HG03060 (cell line): ENCODE measurements around the gene ADNP2.

Experiments used
- ATAC-seq: cut with Tn5 transposase; IDR thresholded peaks from one replicate; pipeline ENCODE4 v1.9.1; 2021; ENCODE audit warnings: low read depth, moderate number of reproducible peaks; ENCODE audit not compliant: unreplicated experiment

Gene ADNP2

DNA sequence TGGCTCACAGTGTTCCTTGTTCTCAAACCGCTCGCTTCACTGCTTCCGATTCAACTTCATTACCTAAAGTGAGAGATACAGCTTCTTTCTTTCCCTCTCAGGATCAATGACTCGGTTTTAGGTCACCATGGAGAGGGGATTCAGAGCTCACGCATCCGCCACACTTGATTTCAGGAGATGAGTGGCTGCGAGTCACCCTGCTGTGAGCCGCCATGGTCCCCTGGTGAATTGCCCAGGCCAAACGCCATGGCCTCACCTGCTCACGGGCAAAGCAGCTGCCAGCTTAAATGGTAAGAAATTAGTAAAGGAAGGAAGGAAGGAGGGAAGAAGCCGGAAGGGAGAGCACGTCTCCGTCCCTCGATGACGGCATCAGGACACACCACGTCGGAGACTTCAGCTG is 60.5 kb downstream of the ADNP2 start:
- ATAC-seq: no peak

DNA sequence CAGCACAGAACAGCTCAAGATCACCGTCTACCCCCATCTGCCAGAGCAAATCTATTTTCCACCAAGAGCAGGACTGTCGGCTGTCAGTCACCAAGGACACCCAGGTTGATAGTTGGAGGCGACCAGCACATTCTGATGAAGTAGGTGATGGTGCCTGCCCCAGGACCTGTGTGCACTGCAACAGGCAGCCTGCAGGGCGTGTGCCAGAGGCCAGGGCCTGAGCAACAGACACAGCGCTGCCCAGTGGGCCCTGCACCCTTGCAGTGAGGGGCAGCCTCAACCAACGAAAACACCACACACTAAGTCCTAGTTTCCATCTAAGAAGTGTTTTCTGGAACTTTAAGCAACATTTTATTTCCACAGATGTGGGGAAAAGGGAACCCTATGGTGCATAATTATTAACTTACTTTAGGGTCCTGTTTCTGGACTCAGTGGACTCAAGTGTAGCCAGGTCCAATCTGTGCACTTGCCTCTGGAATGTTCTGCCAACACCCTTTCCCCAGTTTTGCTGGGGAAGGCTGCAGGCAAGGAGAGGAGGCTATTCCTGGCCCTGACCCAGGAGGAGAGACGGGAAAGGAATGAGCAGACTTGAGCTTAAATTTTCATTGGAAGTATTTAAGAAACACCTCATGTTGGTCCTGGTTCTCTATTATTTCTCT is 61.5 kb downstream of the ADNP2 start:
- no peak for ATAC-seq

DNA sequence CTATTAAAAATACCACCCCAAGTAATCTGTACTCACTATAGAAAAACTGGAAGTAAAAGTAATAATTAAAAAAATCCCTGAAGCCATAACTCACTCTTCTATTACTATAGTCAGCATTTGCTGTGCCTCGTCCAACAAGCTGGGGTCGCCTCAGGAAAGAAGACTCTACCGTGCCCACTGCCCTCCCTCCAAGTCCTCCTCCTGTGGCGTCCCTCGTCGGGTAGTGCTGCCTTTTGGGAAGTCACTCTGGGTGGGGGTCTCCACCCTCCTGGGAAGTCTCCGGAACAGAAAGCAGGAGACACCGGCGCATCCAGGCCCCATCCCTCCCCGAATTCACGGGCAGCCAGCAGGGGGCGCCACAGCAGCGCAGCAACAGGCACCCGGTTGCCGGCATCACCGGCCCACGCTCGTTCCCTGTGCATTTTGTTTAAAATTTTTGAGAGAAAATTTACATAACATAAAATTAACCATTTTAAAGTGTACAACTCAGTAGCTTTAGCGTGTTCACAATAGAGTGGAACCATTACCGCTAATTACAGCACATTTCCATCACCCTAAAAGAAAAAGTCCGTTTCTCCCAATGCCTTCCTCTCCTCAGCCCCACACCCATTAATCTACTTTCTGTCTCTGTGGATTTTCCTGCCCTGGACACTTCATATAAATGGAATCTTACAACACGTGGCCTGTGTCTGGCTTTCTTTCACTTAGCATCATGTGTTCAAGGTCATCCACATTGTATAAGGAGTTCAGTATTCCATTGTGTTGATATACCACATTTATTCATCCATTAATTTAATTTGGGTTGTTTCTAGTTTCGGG is 62.2 kb downstream of the ADNP2 start:
- ATAC-seq: no peak

DNA sequence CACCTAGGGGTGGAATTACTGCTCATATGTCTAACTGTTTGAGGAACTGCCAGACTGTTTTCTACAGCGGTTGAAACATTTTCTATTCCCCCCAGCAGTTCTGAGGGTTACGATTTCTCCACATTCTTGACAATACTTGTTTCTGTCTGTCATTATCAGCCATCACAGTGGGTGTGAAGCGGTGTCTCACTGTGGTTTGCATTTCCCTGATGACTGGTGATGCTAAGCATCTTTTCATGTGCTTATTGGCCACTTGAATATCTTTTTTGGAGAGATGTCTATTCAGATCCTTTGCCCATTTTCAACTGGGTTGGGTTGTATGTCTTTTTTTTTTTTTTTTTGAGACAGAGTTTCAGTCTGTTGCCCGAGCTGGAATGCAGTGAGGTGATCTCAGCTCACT is 63.0 kb downstream of the ADNP2 start:
- no peak for ATAC-seq

DNA sequence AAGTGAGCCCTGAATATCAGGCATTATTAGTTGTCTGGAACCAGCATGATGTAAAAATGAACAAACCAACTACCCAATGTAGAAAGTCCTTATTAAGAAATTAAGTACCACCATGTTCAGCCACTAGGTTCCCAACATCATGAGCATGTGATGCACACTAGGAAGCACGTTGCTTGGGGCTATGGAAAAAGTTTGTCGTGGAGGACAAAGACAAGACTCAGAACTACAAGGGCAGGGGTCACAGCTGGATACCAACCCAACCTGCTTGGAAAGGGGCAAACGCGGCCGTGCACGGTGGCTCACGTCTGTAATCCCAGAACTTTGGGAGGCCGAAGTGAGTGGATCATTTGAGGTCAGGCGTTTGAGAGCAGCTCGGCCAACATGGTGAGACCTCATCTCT is 64.0 kb downstream of the ADNP2 start:
- ATAC-seq: no peak

DNA sequence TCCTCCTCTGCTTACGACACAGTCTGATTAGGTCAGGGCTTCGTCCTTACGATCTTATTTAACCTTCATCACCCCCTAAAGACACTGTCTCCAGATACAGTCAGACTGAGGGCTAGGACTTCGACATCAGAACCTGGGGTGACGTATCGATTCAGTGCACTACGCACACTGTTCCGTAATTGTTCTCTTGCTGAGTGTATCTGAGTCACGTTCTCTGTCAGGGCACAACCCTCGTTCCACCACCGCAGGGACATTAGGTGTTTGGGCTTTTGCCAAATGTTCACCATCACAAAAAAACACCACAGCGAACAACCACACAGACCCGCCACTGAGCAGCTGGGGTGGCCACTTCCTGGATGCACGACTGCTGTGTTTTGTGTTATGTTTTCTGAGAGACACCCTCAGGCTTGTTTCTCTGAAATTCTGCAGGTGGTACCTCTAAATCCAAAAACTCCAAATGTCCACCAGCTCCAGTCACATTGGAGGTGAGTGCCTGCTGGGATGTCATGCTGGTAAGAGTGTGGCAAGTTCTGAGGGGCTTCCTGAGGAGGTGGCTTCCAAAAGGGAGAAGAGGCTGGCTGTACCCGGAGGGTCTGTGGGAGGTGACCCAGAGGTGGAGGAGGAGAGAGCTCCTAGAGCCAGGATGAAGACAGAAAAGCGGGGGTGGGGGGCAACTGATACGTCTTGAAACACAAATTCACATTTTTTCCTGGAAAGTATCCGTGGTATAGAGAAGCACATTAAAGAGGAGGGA is 66.6 kb downstream of the ADNP2 start:
- no peak for ATAC-seq

DNA sequence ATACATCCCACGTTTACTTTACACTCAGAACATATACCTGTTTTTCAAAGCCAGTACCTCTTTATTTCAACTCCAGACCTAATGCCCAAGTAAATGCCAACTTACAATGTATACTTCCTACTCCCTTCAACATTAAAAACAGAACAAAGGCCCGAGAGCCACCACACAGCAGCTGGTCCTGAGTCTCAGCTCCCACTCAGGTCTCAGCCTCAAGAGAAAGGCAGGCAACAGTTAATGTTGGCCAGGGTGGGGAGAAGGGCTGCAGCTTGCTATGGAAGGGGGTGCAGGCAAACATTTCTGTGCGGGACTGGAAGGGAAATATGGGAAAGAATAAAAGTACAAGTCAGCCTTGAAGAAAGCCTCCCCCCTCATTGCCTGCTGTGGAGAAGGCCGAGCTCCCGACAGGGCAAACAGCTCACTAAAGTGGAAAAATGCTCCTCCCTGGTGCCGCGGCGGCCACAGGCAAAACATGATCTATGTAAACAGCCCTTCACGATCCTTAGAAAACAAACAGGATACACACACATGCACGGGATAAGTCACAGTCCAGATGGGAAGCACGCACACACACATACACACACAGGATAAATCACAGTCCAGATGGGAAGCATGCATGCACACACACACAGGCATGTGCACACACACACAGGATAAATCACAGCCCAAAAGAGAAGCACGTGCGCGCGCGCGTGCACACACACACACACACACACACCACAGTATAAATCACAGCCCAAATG is 67.4 kb downstream of the ADNP2 start:
- ATAC-seq: no peak

DNA sequence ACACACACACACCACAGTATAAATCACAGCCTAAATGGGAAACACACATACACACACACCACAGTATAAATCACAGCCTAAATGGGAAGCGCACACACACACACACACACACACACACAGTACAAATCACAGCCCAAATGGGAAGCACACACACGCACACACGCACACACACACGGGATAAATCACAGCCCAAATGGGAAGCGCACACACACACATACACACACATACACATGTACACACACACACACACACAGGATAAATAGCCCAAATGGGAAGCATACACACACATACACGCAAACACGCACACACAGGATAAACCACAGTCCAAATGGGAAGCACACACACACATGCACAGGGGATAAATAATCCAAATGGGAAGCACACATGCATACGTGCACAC is 68.1 kb downstream of the ADNP2 start:
- ATAC-seq: no peak

DNA sequence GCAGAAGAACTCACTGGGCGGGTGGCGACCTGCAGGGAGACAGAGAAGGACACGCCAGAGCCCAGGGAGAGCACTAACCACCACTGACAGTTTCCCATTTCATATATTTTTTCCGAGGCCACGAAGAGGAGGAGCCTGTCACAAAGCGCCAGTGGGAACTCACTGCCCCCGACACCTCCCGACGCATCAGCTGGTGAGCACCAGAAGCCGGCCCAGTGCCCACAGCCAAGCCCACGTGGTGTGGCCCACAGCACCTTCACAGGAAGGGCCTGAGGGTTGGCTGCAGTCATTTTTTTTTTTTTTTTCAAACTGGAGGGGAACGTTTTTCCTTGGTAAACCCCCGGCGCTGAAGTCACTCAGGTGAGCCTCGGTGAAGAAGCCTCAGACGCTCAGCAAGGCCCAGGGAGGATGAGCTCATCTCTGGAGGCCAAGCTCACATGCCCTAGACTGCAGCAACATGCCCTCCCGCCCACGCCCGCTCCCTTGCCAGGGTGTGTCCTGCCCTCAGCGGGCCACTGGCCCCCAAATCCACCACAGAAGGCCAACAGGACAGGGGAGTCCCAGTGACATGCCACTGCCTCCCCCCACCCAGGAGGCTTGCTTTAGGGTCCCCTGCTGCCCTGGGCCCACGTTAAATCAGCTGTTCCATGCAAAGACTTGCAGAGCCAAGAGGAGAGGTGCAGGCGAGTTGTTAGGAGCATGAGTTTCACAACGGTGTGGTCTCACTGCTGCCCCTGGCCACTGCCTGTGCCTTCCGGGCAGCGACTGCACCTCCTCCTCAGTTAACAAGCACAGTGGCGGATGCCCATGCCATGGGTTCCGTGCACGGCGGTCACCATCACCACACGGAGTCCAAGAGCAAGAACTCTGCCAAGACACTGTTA is 70.1 kb downstream of the ADNP2 start:
- no peak for ATAC-seq

DNA sequence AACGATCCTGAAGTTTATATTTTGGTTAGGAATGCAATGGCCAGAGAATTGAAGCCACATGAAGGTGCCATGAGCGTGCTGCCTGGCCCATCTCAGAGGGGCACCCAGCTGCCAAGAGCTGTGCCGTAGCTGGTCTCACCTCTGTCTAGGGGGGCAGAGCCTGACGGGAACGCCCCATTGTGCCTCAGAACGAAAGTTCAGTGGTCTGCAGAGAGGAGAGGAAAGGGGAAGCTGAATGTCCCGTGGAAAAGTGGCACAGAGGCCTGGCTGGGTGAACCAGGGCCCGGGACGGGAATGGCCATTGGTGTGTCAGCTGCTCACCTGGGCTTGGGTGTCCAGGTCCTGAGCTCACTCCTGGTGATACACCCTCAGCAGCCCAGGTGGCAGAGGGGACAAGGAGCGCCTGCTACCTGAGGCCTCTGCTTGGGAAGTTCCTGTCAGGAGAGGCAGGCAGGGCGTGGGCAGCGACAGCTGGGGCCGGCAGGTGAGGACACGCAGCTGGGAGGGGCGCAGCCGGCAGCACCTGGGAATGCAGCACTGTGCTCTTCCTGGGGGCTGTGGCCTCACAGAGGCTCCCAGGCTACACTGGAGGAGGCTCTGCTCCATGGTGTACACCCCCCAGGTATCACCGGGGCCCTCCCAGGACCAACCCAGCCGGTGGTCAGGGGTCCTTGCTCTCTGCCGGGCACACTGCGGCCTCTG is 70.9 kb downstream of the ADNP2 start:
- no peak for ATAC-seq

DNA sequence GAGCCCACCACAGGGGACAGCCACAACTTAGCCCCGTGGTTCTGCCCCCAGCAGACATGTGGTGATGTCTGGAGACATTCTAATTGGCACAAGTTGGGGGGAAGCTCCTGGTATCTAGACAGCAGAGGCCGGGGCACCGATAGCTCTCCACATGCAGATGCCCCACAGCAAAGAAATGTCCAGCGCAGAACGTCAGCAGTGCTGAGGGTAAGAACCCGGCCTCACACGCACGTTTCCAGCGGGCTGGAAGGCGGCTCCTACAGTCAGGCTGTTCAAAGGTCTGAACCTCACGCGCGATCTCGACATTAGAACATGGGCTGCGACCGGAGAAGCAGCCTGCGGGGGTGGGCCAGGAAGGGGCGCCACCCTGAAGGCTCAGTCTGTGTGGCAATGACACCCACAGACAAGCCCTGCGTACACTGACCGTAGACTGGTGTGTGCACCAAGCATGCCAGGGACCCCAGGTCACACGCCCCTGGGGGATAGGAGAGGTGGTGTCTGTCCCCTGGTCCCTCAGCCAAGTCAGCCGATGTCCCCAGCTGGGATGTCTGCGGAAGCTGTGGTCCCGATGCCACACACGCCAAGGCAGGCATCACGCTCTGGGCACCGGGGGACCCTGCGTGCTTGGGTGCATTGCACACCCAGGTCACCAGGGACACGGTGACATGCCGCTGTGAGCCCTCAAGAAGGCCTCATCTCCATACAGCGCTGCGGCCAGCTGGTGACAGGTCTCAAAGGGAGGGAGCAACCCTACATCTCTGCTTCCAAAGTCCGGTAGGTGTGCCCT is 71.9 kb downstream of the ADNP2 start:
- ATAC-seq: no peak

DNA sequence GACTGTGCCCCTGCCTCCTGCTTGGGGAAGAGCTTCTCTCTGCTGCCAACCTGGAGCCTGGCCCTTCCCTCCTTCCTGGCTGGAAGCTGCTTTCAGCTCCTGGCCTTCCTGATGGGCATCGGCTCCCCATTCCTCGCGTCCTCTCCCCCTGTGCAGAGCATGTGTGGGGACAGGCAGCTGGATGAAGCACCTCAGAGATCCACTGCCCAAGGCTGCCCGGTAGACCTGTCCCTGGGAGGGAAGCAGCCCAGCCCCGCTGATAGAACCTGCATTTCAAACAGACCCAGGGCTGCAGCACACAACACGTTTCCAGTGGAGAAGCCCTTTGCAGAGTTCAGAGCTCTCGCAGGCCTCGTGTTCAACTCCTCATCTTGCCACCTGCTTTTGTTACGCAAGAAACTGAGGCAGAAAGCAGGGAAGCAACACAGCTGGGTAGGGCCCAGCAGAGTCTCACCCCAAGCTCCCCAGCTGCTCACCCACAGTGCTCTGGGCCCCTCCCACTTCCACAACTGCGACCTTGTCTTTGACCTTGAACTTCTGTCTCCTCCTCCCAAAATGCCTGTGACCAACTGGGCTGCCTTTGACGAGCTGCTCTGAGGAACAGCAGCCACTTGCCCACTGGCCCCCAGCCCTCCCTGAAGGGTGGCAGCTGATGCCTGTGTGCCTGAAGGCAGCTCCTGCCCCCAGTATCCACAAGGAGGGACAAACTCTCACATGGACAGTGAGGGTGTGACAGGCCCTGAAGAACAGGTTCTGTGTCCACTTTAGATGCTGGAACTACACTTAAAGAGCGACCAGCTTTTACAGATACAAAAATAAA is 72.8 kb downstream of the ADNP2 start:
- ATAC-seq: no peak

DNA sequence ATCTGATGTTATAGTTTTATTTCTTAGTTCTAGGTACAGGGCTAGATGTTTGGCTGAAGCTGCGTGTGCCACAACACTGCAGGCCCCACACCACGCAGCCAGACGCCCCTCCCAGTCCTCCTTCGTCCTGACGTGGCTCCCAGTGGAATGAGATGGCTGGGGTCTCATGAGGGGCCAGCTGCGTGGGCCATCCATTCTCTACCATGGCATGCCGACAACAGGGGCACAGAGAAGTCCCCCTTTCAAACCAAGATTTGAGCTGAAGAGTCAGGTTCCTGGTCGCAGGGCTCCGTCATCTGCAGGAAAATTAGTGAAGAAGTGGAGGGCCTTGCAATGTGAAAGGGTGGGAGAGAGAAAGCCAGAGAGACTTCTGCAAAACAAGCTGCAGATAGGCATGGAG is 73.8 kb downstream of the ADNP2 start:
- no peak for ATAC-seq

DNA sequence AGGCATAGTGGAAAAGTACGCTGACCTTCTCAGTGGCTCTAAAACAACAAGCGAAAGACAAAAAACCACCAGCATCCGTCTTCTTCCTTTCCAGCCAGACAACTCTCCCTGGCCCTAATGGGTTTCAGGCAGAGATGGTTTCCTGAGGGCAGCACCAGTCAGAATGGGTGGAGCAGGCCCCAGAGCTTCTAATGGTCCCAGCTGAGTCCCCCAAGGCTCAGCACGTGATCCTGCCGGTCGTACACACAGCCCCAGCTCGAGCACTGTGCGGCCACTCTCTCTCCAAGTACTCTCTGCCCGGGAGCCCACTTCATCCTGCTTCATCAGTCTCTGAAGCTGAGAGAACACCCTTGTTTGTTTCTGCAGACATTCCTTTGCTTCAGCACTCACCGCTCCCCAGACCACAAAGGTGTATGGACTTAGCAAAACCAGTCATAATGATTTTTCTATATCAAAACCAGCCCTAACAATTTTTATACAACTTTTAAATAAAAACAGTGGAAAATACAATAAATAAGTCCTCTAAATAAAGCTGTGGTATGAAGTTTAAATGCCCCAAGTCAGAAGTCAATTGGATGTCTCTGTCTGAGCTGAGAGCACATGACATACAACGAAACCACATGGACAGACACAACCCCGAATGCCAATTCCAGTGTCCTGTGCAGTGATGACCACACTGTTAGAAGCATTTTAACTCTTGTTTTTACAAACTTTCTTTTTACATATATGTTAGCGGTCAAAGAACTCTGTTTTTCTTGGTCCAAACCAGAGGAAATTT is 74.4 kb downstream of the ADNP2 start:
- no peak for ATAC-seq

DNA sequence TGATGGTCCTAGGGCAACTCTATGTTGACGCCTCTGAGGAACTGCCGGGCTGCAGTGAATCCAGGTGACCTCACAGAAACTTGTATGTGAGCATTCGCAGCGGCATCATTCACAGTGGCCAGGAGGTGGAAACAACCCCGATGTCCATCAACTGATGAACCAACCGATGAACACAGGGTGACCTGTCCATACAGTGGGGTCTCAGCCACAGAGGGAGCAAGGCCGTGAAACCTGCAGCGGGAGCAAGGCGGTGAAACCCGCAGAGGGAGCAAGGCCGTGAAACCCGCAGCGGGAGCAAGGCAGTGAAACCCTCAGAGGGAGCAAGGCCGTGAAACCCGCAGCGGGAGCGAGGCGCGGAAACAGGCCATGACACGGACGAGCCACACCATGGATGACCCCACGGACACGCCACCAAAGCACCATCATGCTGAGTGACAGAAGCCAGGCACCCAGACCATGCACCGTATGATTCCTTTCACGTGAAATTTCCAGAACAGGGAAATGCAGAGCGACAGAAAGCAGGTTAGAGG is 75.2 kb downstream of the ADNP2 start:
- ATAC-seq: no peak

DNA sequence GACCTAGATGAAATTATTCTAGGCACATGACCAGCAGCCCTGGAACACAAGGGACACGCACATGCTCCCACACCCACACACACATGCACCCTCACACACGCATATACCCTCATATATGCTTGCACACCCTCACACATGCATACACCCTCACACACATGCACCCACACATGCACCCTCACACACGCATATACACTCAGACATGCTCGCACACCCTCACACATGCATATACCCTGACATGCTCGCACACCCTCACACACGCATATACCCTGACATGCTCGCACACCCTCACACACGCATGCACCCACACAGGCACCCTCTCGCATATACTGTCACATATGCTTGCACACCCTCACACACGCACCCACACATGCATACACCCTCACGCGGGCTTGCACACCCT is 76.5 kb downstream of the ADNP2 start:
- ATAC-seq: no peak
